NCI-H2029 treated with DMSO at 0.1 percent for 48 hours (cell line): ENCODE data around the gene ACER3.
"Not testable (repeated sequence)": the region's sequence is repeated elsewhere in the genome, so short reads cannot be mapped to it uniquely, and the experiment has no call there.

Experiments
- DNase-seq: peaks from one replicate; lab custom pipeline; 2025; lab: John Stamatoyannopoulos, UW

The ACER3 gene

DNA sequence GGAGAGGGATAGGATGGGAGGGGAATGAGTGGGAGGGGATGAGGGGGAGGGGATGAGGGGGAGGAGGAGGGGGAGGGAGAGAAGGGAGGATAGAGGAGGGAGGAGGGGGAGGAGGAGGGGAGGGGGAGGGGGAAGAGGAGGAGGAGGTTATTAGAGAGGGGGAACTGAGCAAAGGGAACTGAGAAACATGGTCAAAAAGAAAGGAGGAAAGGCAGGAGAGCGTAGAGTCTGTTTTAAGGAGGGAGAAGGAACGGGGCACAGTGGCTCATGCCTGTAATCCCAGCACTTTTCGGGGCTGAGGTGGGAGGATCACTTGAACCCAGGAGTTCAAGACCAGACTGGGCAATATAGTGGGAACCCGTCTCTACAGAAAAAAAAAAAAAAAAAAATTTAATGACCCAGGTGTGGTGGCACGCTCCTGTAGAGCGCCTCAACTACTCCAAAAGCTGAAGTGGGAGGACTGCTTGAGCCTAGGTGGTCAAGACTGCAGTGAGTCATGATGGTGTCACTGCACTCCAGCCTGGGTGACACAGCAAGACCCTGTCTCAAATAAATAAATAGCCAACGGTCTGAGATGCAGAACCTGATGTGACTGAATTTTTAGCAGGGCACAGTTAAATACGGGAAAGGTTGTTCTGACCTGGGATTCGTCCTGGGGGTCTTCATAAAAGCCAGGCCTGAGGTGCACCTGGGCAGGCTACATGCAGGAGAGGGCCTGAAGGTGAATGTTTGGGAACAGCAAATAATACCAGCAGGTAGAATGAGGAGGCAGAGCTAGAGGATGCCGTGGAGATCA is 177.5 kb downstream of the ACER3 start:
- DNase-seq = no peak

DNA sequence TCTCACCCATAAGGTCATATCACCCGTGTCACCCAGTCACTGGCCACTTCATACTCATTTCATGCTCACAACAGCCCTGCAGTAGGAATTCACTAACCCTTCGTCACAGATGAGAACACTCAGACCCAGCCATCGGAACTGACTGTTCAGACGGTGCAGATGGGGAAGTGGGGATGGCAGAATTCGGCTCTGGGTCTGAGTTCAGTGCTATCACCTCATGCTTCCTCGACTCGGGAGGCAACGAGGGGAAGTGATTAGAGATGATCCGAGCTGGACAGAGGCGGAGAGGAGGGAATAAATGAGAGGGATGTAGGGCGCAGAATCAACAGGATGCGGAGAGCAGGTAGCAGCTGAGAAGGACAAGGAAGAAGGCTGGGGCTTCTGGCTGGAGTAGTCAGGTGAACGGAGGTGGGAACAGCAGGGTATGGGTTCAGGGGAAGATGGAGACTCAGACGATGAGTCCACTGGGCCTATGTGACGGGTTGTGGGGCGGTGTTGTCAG is 178.2 kb downstream of the ACER3 start:
- DNase-seq = no peak

DNA sequence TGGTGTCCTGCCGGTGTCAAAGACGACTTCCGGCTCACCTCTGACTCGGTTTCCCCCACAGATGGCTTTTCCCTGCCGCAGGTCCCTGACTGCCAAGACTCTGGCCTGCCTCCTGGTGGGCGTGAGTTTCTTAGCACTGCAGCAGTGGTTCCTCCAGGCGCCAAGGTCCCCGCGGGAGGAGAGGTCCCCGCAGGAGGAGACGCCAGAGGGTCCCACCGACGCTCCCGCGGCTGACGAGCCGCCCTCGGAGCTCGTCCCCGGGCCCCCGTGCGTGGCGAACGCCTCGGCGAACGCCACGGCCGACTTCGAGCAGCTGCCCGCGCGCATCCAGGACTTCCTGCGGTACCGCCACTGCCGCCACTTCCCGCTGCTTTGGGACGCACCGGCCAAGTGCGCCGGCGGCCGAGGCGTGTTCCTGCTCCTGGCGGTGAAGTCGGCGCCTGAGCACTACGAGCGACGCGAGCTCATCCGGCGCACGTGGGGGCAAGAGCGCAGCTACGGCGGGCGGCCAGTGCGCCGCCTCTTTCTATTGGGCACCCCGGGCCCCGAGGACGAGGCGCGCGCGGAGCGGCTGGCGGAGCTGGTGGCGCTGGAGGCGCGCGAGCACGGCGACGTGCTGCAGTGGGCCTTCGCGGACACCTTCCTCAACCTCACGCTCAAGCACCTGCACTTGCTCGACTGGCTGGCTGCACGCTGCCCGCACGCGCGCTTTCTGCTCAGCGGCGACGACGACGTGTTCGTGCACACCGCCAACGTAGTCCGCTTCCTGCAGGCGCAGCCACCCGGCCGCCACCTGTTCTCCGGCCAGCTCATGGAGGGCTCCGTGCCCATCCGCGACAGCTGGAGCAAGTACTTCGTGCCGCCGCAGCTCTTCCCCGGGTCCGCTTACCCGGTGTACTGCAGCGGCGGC is 179.0 kb downstream of the ACER3 start:
- no peak for DNase-seq

- no peak for DNase-seq
Measured at GRCh38 chr11:77040401-77040777, 179.7 kb downstream of the ACER3 start.

- DNase-seq = no peak
Measured at GRCh38 chr11:77040889-77041288, 180.2 kb downstream of the ACER3 start.

GRCh38 chr11:77042111-77042726 is 181.5 kb downstream of the ACER3 start:
- DNase-seq = no peak

GRCh38 chr11:77044356-77044755 is 183.6 kb downstream of the ACER3 start:
- DNase-seq = no peak

- no peak for DNase-seq
Measured at GRCh38 chr11:77044886-77045285, 184.2 kb downstream of the ACER3 start.

GRCh38 chr11:77046060-77046501 is 185.4 kb downstream of the ACER3 start:
- DNase-seq = no peak

DNA sequence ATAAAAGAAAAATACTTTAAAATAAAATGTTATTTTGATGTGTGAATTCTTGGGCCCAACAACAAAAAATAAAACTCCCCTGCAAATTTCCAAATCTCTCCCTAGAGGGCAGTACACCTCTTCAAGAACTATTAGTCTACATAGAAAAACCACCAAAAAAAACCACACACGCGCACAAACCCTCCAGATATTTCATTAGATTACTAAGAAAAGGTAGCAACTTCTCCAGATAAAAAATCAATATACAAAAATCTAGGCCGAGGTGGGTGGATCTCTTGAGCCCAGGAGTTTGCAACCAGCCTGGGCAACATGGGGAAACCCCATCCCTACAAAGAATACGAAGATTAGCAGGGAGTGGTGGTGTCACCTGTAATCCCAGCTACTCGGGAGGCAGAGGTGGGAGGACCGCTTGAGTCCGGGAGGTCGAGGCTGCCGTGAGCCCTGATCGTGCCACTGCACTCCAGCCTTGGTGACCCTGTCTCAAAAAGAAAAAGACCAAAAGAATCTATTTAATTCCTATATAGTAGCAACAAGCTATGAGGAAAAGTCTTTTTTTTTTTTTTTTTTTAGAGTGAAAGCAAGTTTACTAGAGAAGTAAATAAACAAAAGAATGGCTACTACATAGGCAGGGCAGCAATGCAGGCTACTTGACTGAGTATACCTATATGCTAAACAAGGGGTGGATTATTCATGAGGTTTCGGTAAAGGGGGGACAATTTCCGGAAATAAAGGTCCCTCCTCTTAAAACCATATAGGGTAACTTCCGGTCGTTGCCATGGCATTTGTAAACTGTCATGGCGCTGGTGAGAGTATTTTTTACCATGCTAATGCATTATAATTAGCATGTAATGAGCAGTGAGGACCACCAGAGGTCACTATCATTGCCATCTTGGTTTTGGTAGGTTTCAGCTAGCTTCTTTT is 186.5 kb downstream of the ACER3 start:
- DNase-seq = peak; percentile 85

- DNase-seq = not testable (repeated sequence)
Measured at GRCh38 chr11:77047928-77048446, 187.3 kb downstream of the ACER3 start.

- DNase-seq = no peak
Measured at GRCh38 chr11:77049026-77049425, 188.3 kb downstream of the ACER3 start.

GRCh38 chr11:77051511-77051910 is 190.8 kb downstream of the ACER3 start:
- DNase-seq = no peak

- DNase-seq = no peak
Measured at GRCh38 chr11:77052518-77052917, 191.8 kb downstream of the ACER3 start.

DNA sequence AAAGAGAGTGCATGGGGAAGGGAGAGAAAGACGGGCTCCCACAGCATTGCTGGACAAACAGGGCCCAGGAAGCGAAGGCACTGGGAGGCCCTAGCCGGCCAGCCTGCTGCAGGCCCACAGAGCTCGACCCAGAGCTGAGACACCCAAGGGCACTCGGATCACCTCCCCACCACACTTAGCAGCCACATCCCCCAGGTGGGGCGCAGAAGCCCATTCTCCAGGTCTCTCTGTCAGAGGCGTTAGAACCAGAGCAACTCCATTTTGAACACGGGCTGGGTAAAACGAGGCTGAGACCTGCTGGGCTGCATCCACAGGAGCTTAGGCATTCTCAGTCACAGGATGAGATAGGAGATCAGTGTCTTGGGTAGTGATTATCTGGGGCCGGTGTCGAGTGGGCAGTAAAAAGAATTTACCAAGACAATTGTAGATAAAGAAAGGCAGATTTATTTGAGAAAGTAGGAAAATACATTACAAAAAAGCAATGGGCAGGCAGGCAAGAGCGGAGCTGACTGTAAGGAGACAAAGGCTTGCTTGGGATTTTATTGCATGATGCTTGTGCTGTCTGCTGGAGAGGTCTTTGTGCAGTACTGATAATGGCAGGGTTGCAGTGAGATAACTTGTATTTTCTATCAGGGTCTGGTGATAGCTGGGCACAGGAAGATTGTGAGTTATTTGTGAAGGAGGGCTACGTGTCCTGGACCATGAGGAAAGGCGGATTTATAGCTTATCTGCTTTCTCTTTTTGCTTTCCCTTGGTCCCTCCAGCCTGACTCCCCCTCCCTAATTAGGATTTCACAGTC is 192.7 kb downstream of the ACER3 start:
- DNase-seq = no peak

DNA sequence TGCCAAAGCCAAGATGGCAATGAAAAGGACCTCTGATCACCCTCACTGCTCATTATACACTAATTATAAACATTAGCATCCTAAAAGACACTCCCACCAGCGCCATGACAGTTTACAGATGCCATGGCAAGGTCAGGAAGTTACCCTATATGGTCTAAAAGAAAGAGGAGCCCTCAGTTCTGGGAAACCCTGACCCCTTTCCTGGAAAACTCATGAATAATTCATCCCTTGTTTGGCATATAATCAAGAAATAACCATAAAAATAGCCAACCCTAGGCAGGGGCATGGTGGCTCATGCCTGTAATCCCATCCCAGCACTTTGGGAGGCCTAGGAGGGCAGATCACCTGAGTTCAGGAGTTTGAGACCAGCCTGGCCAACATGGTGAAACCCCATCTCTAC is 193.4 kb downstream of the ACER3 start:
- DNase-seq = no peak

DNA sequence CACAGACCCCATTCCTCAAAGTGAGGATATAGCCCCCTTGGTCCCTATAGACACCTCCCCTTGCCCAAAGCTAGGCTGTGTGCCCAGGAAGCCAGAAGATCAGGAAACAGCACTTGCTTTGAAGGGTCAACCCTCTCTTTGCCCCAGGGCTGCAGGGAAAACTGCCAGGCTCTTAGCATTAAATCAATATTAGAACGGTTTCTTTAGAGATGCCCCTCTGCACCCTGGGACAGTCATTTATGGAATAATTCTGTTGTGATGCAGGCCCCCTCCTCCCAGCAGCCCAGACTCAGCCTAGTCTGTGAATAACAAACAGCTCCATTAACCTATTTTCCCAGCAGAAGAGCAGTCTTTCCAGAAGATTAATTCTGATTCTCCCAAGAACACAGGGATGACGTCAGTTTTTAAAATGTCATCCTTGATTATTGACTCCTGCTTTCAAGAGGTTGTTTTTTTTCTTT is 194.4 kb downstream of the ACER3 start:
- no peak for DNase-seq

DNA sequence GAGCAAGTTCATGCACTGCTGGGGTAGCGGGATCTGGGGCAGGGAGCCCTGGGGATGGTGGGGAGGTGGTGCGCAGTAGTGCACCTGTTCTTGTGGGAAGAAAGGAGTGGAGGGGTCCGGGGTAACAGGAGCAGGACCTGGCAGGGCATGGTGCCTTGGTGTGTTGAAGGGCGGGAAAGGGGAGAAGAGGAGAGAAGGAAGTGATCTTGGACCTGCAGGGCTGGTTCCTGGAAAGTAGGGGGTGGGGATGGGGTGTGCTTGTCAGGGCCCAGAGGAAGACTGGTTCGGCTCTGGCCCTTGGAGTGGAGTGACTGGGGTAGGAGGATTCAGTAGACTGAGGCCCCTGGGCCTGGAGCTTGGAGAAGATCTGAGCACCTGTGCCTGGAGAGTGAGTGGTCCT is 195.2 kb downstream of the ACER3 start:
- DNase-seq = no peak

DNA sequence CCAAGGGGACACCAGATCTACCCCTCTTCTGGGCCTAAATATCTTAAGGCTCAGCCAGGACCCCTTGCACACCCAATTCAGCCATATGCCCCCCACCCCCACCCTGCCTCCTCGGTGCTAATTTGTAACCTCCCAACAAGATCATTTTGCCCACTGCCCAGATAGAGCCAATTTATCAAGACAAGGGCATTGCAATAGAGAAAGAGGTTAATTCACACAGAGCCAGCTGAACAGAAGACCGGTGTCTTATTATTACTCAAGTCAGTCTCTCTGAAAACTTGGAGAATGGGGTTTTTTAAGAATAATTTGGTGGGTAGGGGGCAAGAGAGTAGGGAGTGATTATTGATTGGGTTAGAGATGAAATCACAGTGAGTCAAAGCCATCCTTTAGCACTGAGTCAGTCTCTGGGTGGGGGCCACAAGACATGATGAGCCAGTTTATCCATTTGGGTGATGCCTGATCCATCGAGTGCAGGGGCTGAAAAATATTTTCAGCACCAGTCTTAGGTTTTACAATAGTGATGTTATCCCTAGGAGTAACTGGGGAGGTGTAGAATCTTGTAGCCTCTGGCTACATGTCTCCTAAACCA is 196.2 kb downstream of the ACER3 start:
- DNase-seq = no peak
